ENCODE results near the gene HPSE2.

DNA sequence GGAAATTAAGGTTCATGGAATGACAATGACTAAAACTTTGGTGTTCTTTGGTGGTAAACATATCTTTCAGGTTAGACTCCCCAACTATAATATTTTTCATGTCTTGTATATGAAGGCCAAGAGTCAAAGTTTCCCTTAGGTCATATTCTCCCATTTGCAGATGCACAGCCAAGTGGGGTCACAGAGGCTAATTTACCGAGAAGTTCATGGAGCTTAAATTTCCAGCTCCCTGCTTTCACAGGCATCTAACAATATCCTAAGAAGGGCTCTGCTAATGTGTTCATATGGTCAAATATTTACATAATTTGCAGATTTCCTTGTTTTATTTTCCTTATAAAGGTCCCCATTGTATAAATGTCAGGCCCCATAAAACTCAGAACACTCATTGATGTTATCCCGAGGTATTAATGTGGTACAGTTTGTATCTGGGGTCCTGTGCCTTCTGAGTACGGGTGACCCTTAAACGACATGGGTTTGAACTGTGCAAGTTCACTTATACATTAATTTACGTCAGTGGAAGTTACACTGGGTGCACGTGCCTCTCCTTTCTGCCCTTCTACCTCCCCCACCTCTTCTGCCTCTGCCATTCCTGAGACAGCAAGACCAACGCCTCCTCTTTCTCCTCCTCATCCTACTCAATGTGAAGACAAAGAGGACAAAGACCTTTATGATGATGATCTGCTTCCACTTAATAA, 603.0 kb downstream of the HPSE2 start:
- TF ChIP-seq SUZ12 (IDR thresholded peaks at IDR 0.05; ENCODE audit: extremely low read depth, insufficient read depth, insufficient read length) (no peak), ZNF274 (IDR thresholded peaks at IDR 0.05; ENCODE audit: low read depth, low read length) (no peak)

Measured in NT2/D1 (cell line).